Fibroblast of the aortic adventitia (primary cell): Measurements from ENCODE around the gene CHURC1. TPM values are rescaled to one million over a fixed set of nuclear protein-coding genes. Genes with fewer than 3 reads are reported as not detected.

ENCODE experiments used
- DNase-seq: peaks from one replicate; pipeline ENCODE4 v3.0.0-alpha.2; 2010; ENCODE audit warnings: low read depth
- H3K4me3 ChIP-seq: 2 replicates; pipeline ENCODE4 v1.5.1; 2011; ENCODE audit warnings: low read depth, mild to moderate bottlenecking, control low read depth, low read length, moderate library complexity
- CTCF ChIP-seq: IDR thresholded peaks from 2 replicates; pipeline ENCODE4 v1.5.1; 2011; ENCODE audit warnings: mild to moderate bottlenecking, low read length, control low read depth, inconsistent platforms; ENCODE audit not compliant: insufficient read depth
- total RNA-seq: library from RNA; depleted of rRNA; stranded (reverse); fragments of >200 nt; gene quantifications from 2 replicates; pipeline ENCODE4 v1.2.3, GENCODE V29; 2012; ENCODE audit warnings: low replicate concordance

CHURC1 gene
- total RNA-seq, 1 donor = 85.4 TPM

- TF ChIP-seq CTCF = no peak
- no peak for DNase-seq
- peak within 1 kb of the TSS; percentile 9 for H3K4me3 ChIP-seq
Observed at GRCh38 chr14:64879635-64880220, 34.5 kb upstream of the CHURC1 start, which contains the start of gene SPTB. TSS of gene SPTB (minus strand) at chr14:64879907. CDS start at chr14:64823094, 56,813 bp downstream.

DNA sequence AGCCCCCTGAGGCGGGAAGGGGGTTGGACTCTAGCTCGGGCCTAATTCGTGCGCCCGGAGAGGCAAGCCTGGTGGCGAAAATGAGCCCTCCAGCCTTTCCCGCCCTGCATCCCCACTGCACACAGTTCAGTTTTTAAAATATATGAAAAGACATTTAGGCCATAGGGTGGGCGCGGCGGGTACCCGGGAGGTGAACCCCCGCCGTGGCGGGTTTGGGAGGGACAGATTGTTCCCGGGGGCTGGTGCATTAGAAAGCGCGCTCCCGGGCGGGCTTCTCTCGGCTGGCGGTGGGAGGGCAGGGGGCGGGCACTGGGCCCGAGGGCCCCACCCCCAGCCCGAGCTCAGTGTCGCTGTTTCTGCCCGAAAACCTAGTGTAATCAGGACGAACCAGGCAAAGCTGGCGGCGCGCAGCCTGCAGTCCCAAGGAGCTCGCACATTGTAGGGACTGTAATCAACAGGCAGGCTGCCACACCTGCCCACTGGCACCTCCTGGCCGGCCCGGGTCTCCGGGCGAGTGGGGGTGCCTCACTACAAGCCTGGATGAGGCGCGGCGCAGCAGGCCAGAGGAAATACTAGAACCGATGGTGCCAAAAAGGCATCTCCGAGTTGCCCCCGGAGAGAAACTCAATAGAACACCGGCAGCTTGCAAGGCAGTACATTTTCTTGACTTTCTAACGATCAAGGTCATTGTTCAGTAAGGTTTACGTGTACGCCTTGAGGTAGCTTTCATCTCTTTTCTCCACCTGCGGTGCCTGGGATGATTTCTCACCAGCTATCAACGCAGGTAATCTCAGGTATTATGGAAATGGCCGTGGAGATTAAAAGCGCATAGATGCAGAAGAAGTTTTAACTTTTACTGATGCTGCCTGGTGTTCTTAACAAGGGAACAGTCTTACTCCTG is 33.8 kb upstream of the CHURC1 start:
- no peak for TF ChIP-seq CTCF
- no peak for DNase-seq
- H3K4me3 ChIP-seq = peak overlapping the region; percentile 9

- no peak overlapping the region for H3K4me3 ChIP-seq
- DNase-seq = no peak
- TF ChIP-seq CTCF = no peak
Observed at GRCh38 chr14:64885559-64885958, 28.7 kb upstream of the CHURC1 start.

DNA sequence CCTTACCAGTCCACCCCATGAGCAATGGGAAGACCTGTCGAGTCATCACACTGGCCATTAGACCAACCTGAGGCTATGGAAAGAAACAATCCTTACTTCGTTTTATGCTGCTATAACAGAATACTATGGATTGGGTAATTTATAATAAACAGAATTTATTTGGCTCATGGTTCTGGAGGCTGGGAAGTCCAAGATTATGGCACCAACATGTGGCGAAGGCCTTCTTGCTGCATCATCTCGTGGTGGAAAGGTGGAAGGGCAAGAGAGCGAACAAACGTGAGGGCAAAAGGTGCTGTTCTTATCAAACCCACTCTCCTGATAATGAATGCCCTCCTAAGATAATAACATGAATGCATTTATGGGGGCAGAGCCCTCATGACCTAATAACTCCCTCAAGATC is 24.9 kb upstream of the CHURC1 start:
- H3K4me3 ChIP-seq = no peak overlapping the region
- no peak for TF ChIP-seq CTCF
- DNase-seq = no peak

- TF ChIP-seq CTCF = no peak
- H3K4me3 ChIP-seq = no peak overlapping the region
- DNase-seq = no peak
Observed at GRCh38 chr14:64891173-64891838, 22.9 kb upstream of the CHURC1 start.

DNA sequence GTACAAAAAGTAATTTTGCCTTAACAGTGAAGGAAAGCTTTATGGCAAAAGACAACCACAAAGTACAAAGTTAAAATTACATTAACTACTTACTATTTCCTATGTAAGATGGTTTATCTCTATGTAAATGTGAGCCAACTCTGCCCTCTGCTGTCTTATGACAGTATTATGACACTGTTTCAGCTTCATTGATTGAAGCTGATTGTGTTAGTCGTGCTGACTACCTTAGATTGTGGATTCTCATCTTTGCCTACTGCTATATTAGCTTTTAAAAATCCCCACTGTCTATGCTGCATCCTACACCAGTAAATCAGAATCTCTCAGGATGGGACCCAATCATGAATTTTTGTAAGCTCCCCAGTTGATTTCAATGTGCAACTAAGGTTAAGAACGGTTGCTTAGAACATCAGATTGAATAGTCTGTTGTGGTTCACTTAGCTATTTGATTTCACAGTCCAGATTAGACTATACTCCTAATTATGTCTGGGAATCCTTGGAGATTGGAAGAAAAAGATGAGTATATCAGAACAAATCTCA is 22.3 kb upstream of the CHURC1 start:
- peak; percentile 51 for TF ChIP-seq CTCF
- H3K4me3 ChIP-seq = no peak overlapping the region
- peak; percentile 80 for DNase-seq
